OCI-LY1 (cell line): ENCODE results near the gene CUBN.

ENCODE experiments used
- H2AFZ ChIP-seq: fragments of 200-600 bp; sonication (generic), shearing (Covaris generic); 2 replicates; pipeline ENCODE4 v1.6.0; 2014; ENCODE audit warnings: antibody characterized with exemption, mild to moderate bottlenecking, low read length
- H3F3A ChIP-seq: fragments of 200-600 bp; sonication (generic), shearing (Covaris generic); 2 replicates; pipeline ENCODE4 v1.6.0; 2014; ENCODE audit warnings: mild to moderate bottlenecking, antibody characterized with exemption, low read length, moderate library complexity; ENCODE audit not compliant: insufficient read depth
- H3K27ac ChIP-seq: fragments of 200-600 bp; sonication (generic); 2 replicates; pipeline ENCODE4 v1.5.1; 2014; ENCODE audit warnings: low read length, mixed run types, mild to moderate bottlenecking, low read depth; ENCODE audit not compliant: poor library complexity, severe bottlenecking
- H3K27me3 ChIP-seq: fragments of 200-600 bp; sonication (generic); 2 replicates; pipeline ENCODE4 v1.6.0; 2014; ENCODE audit warnings: antibody characterized with exemption, mild to moderate bottlenecking, low read length, moderate library complexity; ENCODE audit not compliant: insufficient read depth
- H3K36me3 ChIP-seq: fragments of 200-600 bp; sonication (generic); 2 replicates; pipeline ENCODE4 v1.6.1; 2014; ENCODE audit warnings: mild to moderate bottlenecking, antibody characterized with exemption, low read length, moderate library complexity, mixed read lengths; ENCODE audit not compliant: insufficient read depth
- H3K4me1 ChIP-seq: fragments of 200-600 bp; sonication (generic); 2 replicates; pipeline ENCODE4 v1.5.1; 2014; ENCODE audit warnings: mild to moderate bottlenecking, low read length, moderate library complexity; ENCODE audit not compliant: insufficient read depth, severe bottlenecking
- H3K4me2 ChIP-seq: fragments of 200-600 bp; sonication (generic), shearing (Covaris generic); 2 replicates; pipeline ENCODE4 v1.6.1; 2014; ENCODE audit warnings: low read length
- H3K4me3 ChIP-seq: fragments of 200-600 bp; sonication (generic); 2 replicates; pipeline ENCODE4 v1.5.1; 2014; ENCODE audit warnings: low read length, low read depth, mild to moderate bottlenecking, mixed read lengths; ENCODE audit not compliant: poor library complexity, severe bottlenecking
- H3K79me2 ChIP-seq: fragments of 200-600 bp; shearing (Covaris generic); 2 replicates; pipeline ENCODE4 v1.6.1; 2016; ENCODE audit warnings: mixed run types, low read length, mixed read lengths; ENCODE audit not compliant: insufficient read depth
- H3K9ac ChIP-seq: fragments of 200-600 bp; sonication (generic), shearing (Covaris generic); 2 replicates; pipeline ENCODE4 v1.6.1; 2014; ENCODE audit warnings: mild to moderate bottlenecking, low read length, mixed read lengths
- H3K9me2 ChIP-seq: fragments of 200-600 bp; sonication (generic), shearing (Covaris generic); 2 replicates; pipeline ENCODE4 v1.6.1; 2014; ENCODE audit warnings: low read depth, mild to moderate bottlenecking, low read length, mixed read lengths
- H3K9me3 ChIP-seq: fragments of 200-600 bp; shearing (Covaris generic); 2 replicates; pipeline ENCODE4 v1.6.1; 2014; ENCODE audit warnings: low read length, mixed read lengths
- H4K20me1 ChIP-seq: fragments of 200-600 bp; sonication (generic), shearing (Covaris generic); 2 replicates; pipeline ENCODE4 v1.6.0; 2016; ENCODE audit warnings: mild to moderate bottlenecking, low read length; ENCODE audit not compliant: insufficient read depth
- CTCF ChIP-seq: fragments of 200-600 bp; sonication (generic), shearing (Covaris generic); IDR thresholded peaks from 2 replicates; pipeline ENCODE4 v1.5.1; 2017; ENCODE audit warnings: mild to moderate bottlenecking, antibody characterized with exemption, low read length, moderate library complexity, mixed read lengths
- EZH2 ChIP-seq: fragments of 200-600 bp; sonication (generic), shearing (Covaris generic); IDR thresholded peaks from 2 replicates; pipeline ENCODE4 v1.8.0; 2017; ENCODE audit warnings: borderline replicate concordance, mixed run types, mild to moderate bottlenecking, antibody characterized with exemption, low read length, moderate library complexity, mixed read lengths

Gene CUBN

GRCh38 chr10:16867990-16868389, 261.6 kb downstream of the CUBN start:
- Histone ChIP-seq H2AFZ (no peak overlapping the region), H3K9ac (no peak overlapping the region), H3F3A (no peaks in the 10 kb centered on the region), H3K36me3 (no peaks in the 10 kb centered on the region), H3K79me2 (no peaks in the 10 kb centered on the region), H3K27me3 (no peaks in the 10 kb centered on the region), H3K4me3 (no peak overlapping the region), H3K4me2 (no peak overlapping the region), H3K9me3 (no peaks in the 10 kb centered on the region), H3K4me1 (no peaks in the 10 kb centered on the region), H3K9me2 (no peaks in the 10 kb centered on the region), H4K20me1 (no peaks in the 10 kb centered on the region), H3K27ac (no peak overlapping the region)
- TF ChIP-seq EZH2: no peak
- no peak for TF ChIP-seq CTCF

GRCh38 chr10:16867556-16867955, 262.1 kb downstream of the CUBN start:
- Histone ChIP-seq H3K9me3 (no peaks in the 10 kb centered on the region), H3K36me3 (no peaks in the 10 kb centered on the region), H3F3A (no peaks in the 10 kb centered on the region), H3K9me2 (no peaks in the 10 kb centered on the region), H3K4me1 (no peaks in the 10 kb centered on the region), H4K20me1 (no peaks in the 10 kb centered on the region), H3K9ac (no peak overlapping the region), H3K27ac (no peak overlapping the region), H3K27me3 (no peaks in the 10 kb centered on the region), H3K4me3 (no peak overlapping the region), H2AFZ (no peak overlapping the region), H3K4me2 (no peak overlapping the region), H3K79me2 (no peaks in the 10 kb centered on the region)
- TF ChIP-seq EZH2 (no peak), CTCF (no peak)

- H4K20me1 ChIP-seq: no peaks in the 10 kb centered on the region
- no peak overlapping the region for H3K27ac ChIP-seq
- no peak overlapping the region for H3K4me2 ChIP-seq
- no peaks in the 10 kb centered on the region for H3K36me3 ChIP-seq
- no peaks in the 10 kb centered on the region for H3K27me3 ChIP-seq
- H3K4me1 ChIP-seq: no peaks in the 10 kb centered on the region
- H3K9me2 ChIP-seq: no peaks in the 10 kb centered on the region
- no peak overlapping the region for H2AFZ ChIP-seq
- H3K9ac ChIP-seq: no peak overlapping the region
- H3F3A ChIP-seq: no peaks in the 10 kb centered on the region
- H3K9me3 ChIP-seq: no peaks in the 10 kb centered on the region
- no peak overlapping the region for H3K4me3 ChIP-seq
- TF ChIP-seq EZH2 (no peak), CTCF (no peak)
- no peaks in the 10 kb centered on the region for H3K79me2 ChIP-seq
Measured at GRCh38 chr10:16866541-16867275, 262.9 kb downstream of the CUBN start.
